B cell (primary cell): ENCODE measurements around the gene GLIS2. TPM values are rescaled to one million over a fixed set of nuclear protein-coding genes. Genes with fewer than 3 reads are reported as not detected.

Experiments
- ATAC-seq: fragments of 200-7000 bp; cut with Tn5 transposase; one replicate; pipeline ENCODE4 v1.10.0; 2021; ENCODE audit warnings: low read depth, mild to moderate bottlenecking, moderate number of reproducible peaks, moderate library complexity
- CTCF ChIA-PET: fragments of 350-600 bp; sonication (Branson Sonifier 250); formaldehyde crosslinking; loops from one replicate; lab custom pipeline; 2021; ENCODE audit warnings: antibody characterized with exemption, inconsistent platforms; lab: Charles Lee
- POLR2A ChIA-PET: fragments of 350-600 bp; sonication (Branson Sonifier 250); formaldehyde crosslinking; loops from one replicate; lab custom pipeline; 2021; ENCODE audit warnings: antibody characterized with exemption; lab: Charles Lee
- DNase-seq: peaks from one replicate; pipeline ENCODE4 v3.0.0; 2013
- H2AFZ ChIP-seq: 2 replicates; pipeline ENCODE4 v1.6.1; 2012; ENCODE audit warnings: mild to moderate bottlenecking, low read depth, low read length; ENCODE audit not compliant: insufficient read depth, poor library complexity, severe bottlenecking
- H3K27ac ChIP-seq, 2 donors: 1 replicate in 1 of 2; 2 replicates in 1 of 2; pipeline ENCODE4 v1.5.1; 2012 to 2013; ENCODE audit warnings: low read length in 2 of 2, mild to moderate bottlenecking in 2 of 2, moderate library complexity in 1 of 2
- H3K27me3 ChIP-seq, 4 experiments: fragments of 200-600 bp in 1 of 4; sonication (generic) in 1 of 4; replicated peaks in 1 of 4; 1 replicate in 2 of 4; 2 replicates in 2 of 4; pipeline versions ENCODE4 v1.6.1 to v1.7.0; 2013 to 2016; ENCODE audit warnings: low read length in 3 of 4, mild to moderate bottlenecking in 2 of 4, mixed read lengths in 1 of 4, moderate library complexity in 1 of 4; ENCODE audit not compliant: insufficient read depth in 4 of 4, control insufficient read depth in 3 of 4; ENCODE audit errors: control extremely low read depth in 1 of 4
- H3K36me3 ChIP-seq, 2 experiments: replicated peaks in 1 of 2; 1 replicate in 1 of 2; 2 replicates in 1 of 2; pipeline versions ENCODE4 v1.6.1 to v1.7.1; 2013; ENCODE audit warnings: low read length in 1 of 2; ENCODE audit not compliant: insufficient read depth in 2 of 2, control insufficient read depth in 1 of 2; ENCODE audit errors: control extremely low read depth in 1 of 2, extremely low read depth in 1 of 2
- H3K4me1 ChIP-seq, 2 donors: fragments of 200-600 bp in 1 of 2; sonication (generic) in 1 of 2; 1 replicate in 1 of 2; 2 replicates in 1 of 2; pipeline versions ENCODE4 v1.5.1 to v1.6.1; 2013 to 2017; ENCODE audit warnings: low read length in 2 of 2; ENCODE audit not compliant: control insufficient read depth in 2 of 2, insufficient read depth in 2 of 2
- H3K4me2 ChIP-seq: replicated peaks from 2 replicates; pipeline ENCODE3; 2012; ENCODE audit warnings: mild to moderate bottlenecking, low read depth, low read length; ENCODE audit not compliant: poor library complexity, severe bottlenecking
- H3K4me3 ChIP-seq, 5 experiments: fragments of 200-600 bp in 1 of 5; sonication (generic) in 1 of 5; 1 replicate in 3 of 5; 2 replicates in 2 of 5; pipeline versions ENCODE4 v1.5.1 to v1.7.0; 2011 to 2016; ENCODE audit warnings: low read length in 4 of 5, mild to moderate bottlenecking in 4 of 5, low read depth in 2 of 5, control low read depth in 1 of 5, moderate library complexity in 1 of 5; ENCODE audit not compliant: insufficient read depth in 1 of 5; ENCODE audit errors: control extremely low read depth in 1 of 5, extremely low read depth in 1 of 5
- H3K79me2 ChIP-seq: fragments of 200-600 bp; sonication (generic); one replicate; pipeline ENCODE4 v1.6.0; 2016; ENCODE audit warnings: low read length; ENCODE audit not compliant: control insufficient read depth, insufficient read depth
- H3K9ac ChIP-seq: fragments of 200-600 bp; sonication (generic); 2 replicates; pipeline ENCODE4 v1.6.1; 2017; ENCODE audit warnings: mild to moderate bottlenecking, low read length, moderate library complexity
- H3K9me3 ChIP-seq, 3 donors: one replicate each; pipeline versions ENCODE4 v1.6.1 to v1.7.1; 2013; ENCODE audit warnings: low read length in 2 of 3; ENCODE audit not compliant: control insufficient read depth in 2 of 3, insufficient read depth in 1 of 3; ENCODE audit errors: control extremely low read depth in 1 of 3
- H4K20me1 ChIP-seq: 2 replicates; pipeline ENCODE4 v1.6.0; 2012; ENCODE audit warnings: mild to moderate bottlenecking, low read length; ENCODE audit not compliant: insufficient read depth, control insufficient read depth, poor library complexity, severe bottlenecking
- H3K27ac Mint-ChIP-seq: one replicate; pipeline ENCODE4 v1.8.0; 2021; ENCODE audit warnings: mixed read lengths
- H3K27me3 Mint-ChIP-seq: one replicate; pipeline ENCODE4 v1.8.0; 2021; ENCODE audit warnings: mixed read lengths
- H3K4me1 Mint-ChIP-seq: one replicate; pipeline ENCODE4 v1.8.0; 2021; ENCODE audit warnings: mixed read lengths
- H3K4me3 Mint-ChIP-seq: one replicate; pipeline ENCODE4 v1.8.0; 2021; ENCODE audit warnings: mixed read lengths
- H3K9me3 Mint-ChIP-seq: one replicate; pipeline ENCODE4 v1.8.0; 2022; ENCODE audit warnings: mixed read lengths; ENCODE audit not compliant: insufficient read depth
- EZH2 ChIP-seq: IDR thresholded peaks from 2 replicates; pipeline ENCODE4 v1.6.1; 2012; ENCODE audit warnings: borderline replicate concordance, low read depth, mild to moderate bottlenecking, moderate library complexity, low read length; ENCODE audit not compliant: insufficient read depth, poor library complexity, severe bottlenecking
- WGBS: methylation state at CpG from one replicate; pipeline ENCODE4 v1.1.5; 2013; ENCODE audit warnings: missing lambda C conversion rate; ENCODE audit not compliant: insufficient coverage; 5-methylcytosine and 5-hydroxymethylcytosine counted together
- intact Hi-C: fragments of 100-400 bp; cut with micrococcal nuclease; formaldehyde crosslinking; loops from one replicate; pipeline ENCODE4 v1.10.0; 2022
- polyA plus RNA-seq: library from polyadenylated mRNA; depleted of rRNA; stranded (reverse); fragments of >200 nt; gene quantifications from 2 replicates; pipeline ENCODE4 v1.2.3, GENCODE V29; 2012
- total RNA-seq, 2 donors: library from RNA; stranded (reverse); fragments of 120-200 nt in 1 of 2; gene quantifications; 1 replicate in 1 of 2; 2 replicates in 1 of 2; pipeline versions ENCODE4 v1.2.3 to v1.2.4, GENCODE V29; 2013 to 2022
- TF ChIP-seq, protein P1 (sequence below): fragments of 200-600 bp; IDR thresholded peaks from one replicate; pipeline ENCODE4 v1.8.0; 2022; ENCODE audit warnings: antibody characterized with exemption, mild to moderate bottlenecking

GLIS2 gene
- total and polyA plus RNA-seq, 2 donors (not counting 1 experiment from before 2014, with no cell fraction given) = not detected

DNA sequence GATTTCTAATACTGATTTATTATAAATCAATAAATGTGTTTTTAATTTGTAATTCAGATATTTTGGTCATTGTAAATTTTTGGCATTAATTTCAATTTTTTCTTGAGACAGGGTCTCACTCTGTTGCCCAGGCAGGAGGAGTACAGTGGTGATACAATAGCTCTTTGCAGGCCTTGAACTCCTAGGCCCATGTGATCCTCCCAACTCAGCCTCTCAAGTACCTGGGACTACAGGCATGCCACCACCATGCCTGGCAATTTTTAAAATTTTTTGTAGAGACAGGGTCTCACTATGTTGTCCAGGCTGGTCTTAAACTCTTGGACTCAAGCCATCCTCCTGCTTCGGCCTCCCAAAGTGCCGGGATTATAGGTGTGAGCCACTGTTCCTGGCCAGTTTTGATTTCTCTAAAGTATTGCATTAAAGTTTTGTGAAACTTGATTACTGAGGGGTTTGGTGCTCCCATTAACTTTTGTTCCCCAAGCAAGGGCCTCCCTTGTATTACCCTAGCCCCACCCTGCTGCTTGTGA, 37.8 kb upstream of the GLIS2 start:
- ATAC-seq (no peak), DNase-seq (no peak)
- H3K27me3 ChIP-seq = no peaks in the 10 kb centered on the region
- peaks cover 0 to 4% of the 10 kb centered on the region in 2 donors for H3K4me1 ChIP-seq
- H3K27ac ChIP-seq = no peak overlapping the region
- no peak overlapping the region for H3K4me3 ChIP-seq
- TF ChIP-seq EZH2 = no peak
- TF ChIP-seq, protein P1, sequence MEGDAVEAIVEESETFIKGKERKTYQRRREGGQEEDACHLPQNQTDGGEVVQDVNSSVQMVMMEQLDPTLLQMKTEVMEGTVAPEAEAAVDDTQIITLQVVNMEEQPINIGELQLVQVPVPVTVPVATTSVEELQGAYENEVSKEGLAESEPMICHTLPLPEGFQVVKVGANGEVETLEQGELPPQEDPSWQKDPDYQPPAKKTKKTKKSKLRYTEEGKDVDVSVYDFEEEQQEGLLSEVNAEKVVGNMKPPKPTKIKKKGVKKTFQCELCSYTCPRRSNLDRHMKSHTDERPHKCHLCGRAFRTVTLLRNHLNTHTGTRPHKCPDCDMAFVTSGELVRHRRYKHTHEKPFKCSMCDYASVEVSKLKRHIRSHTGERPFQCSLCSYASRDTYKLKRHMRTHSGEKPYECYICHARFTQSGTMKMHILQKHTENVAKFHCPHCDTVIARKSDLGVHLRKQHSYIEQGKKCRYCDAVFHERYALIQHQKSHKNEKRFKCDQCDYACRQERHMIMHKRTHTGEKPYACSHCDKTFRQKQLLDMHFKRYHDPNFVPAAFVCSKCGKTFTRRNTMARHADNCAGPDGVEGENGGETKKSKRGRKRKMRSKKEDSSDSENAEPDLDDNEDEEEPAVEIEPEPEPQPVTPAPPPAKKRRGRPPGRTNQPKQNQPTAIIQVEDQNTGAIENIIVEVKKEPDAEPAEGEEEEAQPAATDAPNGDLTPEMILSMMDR = no peak
- Mint-ChIP-seq H3K4me1 (peaks cover 2% of the 10 kb centered on the region), H3K9me3 (peaks cover 4% of the 10 kb centered on the region), H3K4me3 (no peak overlapping the region), H3K27me3 (no peaks in the 10 kb centered on the region), H3K27ac (no peak overlapping the region)
- intact Hi-C loops = loop anchor here (10.0 kb wide), 1 partner anchor 347 kb away; the partner anchor contains the start of gene MGRN1
- CTCF ChIA-PET = interaction anchor here (0.8 to 0.9 kb wide), 2 partner anchors 24 to 52 kb away, joined by 3 to 4 read pairs; no protein-coding TSS in a partner anchor
- no peaks in the 10 kb centered on the region for H3K36me3 ChIP-seq
- H3K4me2 ChIP-seq = no peak overlapping the region
- no CpG with 5 or more reads among the region's 2 CpGs for WGBS
- H3K9me3 ChIP-seq = no peaks in the 10 kb centered on the region
- no peaks in the 10 kb centered on the region for H3K79me2 ChIP-seq
- POLR2A ChIA-PET = no interaction called here
- no peak overlapping the region for H3K9ac ChIP-seq
- H4K20me1 ChIP-seq = no peaks in the 10 kb centered on the region
- no peak overlapping the region for H2AFZ ChIP-seq

DNA sequence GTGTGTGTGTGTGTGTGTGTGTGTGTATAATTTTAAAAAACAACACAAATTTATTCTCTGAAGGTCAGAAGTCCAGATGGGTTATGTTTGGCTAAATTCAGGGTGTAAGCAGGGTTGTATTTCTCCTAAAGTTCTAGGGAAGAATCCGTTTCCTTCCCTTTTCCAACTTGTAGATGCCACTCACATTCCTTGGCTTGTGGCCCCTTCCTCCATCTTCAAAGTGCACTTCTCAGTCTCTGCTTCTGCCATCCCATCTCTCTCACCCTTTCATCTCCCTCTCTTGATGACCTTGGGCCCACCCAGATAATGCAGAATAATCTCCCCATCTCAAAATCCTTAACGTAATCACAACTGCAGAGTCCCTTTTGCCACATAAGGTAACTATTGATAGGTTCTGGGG, 35.2 kb upstream of the GLIS2 start:
- TF ChIP-seq, protein P1 = no peak
- no peak for TF ChIP-seq EZH2
- H3K9me3 Mint-ChIP-seq = peaks cover 4% of the 10 kb centered on the region
- no CpG with 5 or more reads among the region's 2 CpGs for WGBS
- POLR2A ChIA-PET = no interaction called here
- no peaks in the 10 kb centered on the region for H3K4me1 Mint-ChIP-seq
- Histone ChIP-seq H3K36me3 (no peaks in the 10 kb centered on the region), H3K4me2 (no peak overlapping the region), H4K20me1 (no peaks in the 10 kb centered on the region), H3K9ac (no peak overlapping the region), H3K27ac (no peak overlapping the region), H2AFZ (no peak overlapping the region), H3K9me3 (no peaks in the 10 kb centered on the region), H3K4me3 (no peak overlapping the region), H3K27me3 (peaks cover 0 to 3% (median 0%) of the 10 kb centered on the region in 4 experiments), H3K4me1 (no peaks in the 10 kb centered on the region), H3K79me2 (no peaks in the 10 kb centered on the region)
- CTCF ChIA-PET = no interaction called here
- ATAC-seq = no peak
- H3K27me3 Mint-ChIP-seq = peaks cover 7% of the 10 kb centered on the region
- no peak overlapping the region for H3K27ac Mint-ChIP-seq
- DNase-seq = no peak
- H3K4me3 Mint-ChIP-seq = no peak overlapping the region
- intact Hi-C loops = no loop called here
